PC-3 (cell line): ENCODE measurements around the gene ZNF800.

ENCODE experiments used
- CTCF ChIP-seq: fragments of 300-600 bp; sonication (generic); conservative IDR thresholded peaks from 2 replicates; pipeline ENCODE4 v1.5.1; 2017; ENCODE audit warnings: antibody characterized with exemption, low read depth, mild to moderate bottlenecking, low read length
- EZH2 ChIP-seq: fragments of 300-600 bp; sonication (generic); IDR thresholded peaks from one replicate; pipeline ENCODE4 v1.6.1; 2017; ENCODE audit warnings: antibody characterized with exemption, mild to moderate bottlenecking, low read length; ENCODE audit not compliant: unreplicated experiment
- EZH2phosphoT487 ChIP-seq: fragments of 300-600 bp; sonication (generic); IDR thresholded peaks from 2 replicates; pipeline ENCODE4 v1.6.1; 2018; ENCODE audit warnings: mild to moderate bottlenecking, antibody characterized with exemption, low read length, borderline replicate concordance

GRCh38 chr7:127342596-127342995 lies 49.9 kb downstream of the ZNF800 start:
- TF ChIP-seq CTCF: no peak
- TF ChIP-seq EZH2phosphoT487: no peak
- no peak for TF ChIP-seq EZH2
